ENCODE results near the gene ONECUT3. TPM values are rescaled to one million over a fixed set of nuclear protein-coding genes. Genes with fewer than 3 reads are reported as not detected.
"Not testable (repeated sequence)": the region's sequence is repeated elsewhere in the genome, so short reads cannot be mapped to it uniquely, and the experiment has no call there.

Gene ONECUT3
- total RNA-seq, 4 donors from 2014 or later, result not detected

DNA sequence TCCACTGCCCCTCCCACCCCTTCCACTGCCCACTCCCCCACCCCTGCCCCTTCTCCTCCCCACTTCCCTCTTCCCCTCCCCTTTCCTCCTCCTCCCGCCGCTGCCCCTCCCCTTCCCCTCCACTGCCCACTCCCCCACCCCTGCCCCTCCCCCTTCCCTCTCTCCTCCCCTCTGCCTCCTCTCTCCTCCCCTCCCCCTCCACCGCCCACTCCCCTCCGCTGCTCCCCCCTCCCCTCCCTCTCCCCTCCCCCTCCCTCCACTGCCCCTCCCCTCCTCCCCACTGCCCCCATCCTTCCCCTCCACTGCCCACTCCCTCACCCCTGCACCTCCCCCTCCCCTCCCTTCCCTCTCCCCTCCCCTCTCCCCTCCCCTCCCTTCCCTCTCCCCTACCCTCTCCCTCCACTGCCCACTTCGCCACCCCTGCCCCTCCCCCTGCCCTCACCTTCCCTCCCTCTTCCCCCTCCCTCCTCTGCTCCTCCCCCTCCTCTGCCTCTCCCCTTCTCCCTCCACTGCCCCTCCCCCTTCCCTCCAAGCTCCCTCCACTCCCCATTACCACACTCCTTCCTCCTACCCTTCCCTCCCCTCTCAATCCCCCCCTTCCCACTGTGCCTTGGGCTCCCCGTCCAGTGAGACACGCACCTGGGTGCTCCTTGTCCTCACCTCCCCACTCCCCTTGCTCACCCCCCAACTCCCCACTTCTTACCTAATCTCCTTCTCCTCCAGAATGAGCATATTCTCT is 36.9 kb downstream of the ONECUT3 start:
- no peak overlapping the region for H3K4me3 ChIP-seq (ENCODE audit: low read depth, poor library complexity, severe bottlenecking)
- WGBS, 2 donors, result 14 to 27% methylated on average over 3 to 4 of the region's 7 CpGs
- intact Hi-C loops (cut with DNase I; ENCODE audit: low total_unique reads), result no loop called here
- TF ChIP-seq, protein P1, sequence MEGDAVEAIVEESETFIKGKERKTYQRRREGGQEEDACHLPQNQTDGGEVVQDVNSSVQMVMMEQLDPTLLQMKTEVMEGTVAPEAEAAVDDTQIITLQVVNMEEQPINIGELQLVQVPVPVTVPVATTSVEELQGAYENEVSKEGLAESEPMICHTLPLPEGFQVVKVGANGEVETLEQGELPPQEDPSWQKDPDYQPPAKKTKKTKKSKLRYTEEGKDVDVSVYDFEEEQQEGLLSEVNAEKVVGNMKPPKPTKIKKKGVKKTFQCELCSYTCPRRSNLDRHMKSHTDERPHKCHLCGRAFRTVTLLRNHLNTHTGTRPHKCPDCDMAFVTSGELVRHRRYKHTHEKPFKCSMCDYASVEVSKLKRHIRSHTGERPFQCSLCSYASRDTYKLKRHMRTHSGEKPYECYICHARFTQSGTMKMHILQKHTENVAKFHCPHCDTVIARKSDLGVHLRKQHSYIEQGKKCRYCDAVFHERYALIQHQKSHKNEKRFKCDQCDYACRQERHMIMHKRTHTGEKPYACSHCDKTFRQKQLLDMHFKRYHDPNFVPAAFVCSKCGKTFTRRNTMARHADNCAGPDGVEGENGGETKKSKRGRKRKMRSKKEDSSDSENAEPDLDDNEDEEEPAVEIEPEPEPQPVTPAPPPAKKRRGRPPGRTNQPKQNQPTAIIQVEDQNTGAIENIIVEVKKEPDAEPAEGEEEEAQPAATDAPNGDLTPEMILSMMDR (IDR thresholded peaks at IDR 0.05), result no peak
- TF ChIP-seq POLR2A (IDR thresholded peaks at IDR 0.05), result no peak
- DNase-seq (ENCODE audit: low spot score in 2 of 2), result no peak

DNA sequence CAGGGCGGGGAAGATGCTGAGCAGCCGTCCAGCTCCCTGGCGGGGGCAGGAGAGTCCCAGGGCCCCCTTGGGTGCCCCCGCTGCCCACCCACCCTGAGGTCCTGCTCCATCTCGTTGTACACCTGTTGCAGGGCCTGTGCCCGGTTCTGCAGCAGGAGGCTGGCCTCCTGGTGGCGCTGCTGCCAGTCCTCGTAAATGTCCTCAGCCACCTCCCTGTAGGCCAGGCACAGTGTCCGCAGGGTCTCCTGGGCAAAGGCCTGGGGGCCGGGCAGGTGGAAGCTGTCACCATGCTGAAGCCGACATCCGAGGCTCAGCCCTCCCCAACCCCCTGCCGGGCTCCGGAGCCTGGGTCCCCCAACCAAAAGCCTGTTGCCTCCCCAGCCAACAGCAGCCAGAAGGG is 38.6 kb downstream of the ONECUT3 start:
- 78 to 90% methylated on average over 8 to 14 of the region's 14 CpGs for WGBS, 2 donors
- TF ChIP-seq, protein P1 (IDR thresholded peaks at IDR 0.05), result no peak
- no peak for TF ChIP-seq POLR2A (IDR thresholded peaks at IDR 0.05)
- no peak overlapping the region for H3K4me3 ChIP-seq (ENCODE audit: low read depth, poor library complexity, severe bottlenecking)
- intact Hi-C loops (cut with DNase I; ENCODE audit: low total_unique reads), result no loop called here
- no peak for DNase-seq (ENCODE audit: low spot score in 2 of 2)

GRCh38 chr19:1794424-1795172 is 41.3 kb downstream of the ONECUT3 start:
- TF ChIP-seq, protein P1 (IDR thresholded peaks at IDR 0.05), result no peak
- no peak for TF ChIP-seq POLR2A (IDR thresholded peaks at IDR 0.05)

DNA sequence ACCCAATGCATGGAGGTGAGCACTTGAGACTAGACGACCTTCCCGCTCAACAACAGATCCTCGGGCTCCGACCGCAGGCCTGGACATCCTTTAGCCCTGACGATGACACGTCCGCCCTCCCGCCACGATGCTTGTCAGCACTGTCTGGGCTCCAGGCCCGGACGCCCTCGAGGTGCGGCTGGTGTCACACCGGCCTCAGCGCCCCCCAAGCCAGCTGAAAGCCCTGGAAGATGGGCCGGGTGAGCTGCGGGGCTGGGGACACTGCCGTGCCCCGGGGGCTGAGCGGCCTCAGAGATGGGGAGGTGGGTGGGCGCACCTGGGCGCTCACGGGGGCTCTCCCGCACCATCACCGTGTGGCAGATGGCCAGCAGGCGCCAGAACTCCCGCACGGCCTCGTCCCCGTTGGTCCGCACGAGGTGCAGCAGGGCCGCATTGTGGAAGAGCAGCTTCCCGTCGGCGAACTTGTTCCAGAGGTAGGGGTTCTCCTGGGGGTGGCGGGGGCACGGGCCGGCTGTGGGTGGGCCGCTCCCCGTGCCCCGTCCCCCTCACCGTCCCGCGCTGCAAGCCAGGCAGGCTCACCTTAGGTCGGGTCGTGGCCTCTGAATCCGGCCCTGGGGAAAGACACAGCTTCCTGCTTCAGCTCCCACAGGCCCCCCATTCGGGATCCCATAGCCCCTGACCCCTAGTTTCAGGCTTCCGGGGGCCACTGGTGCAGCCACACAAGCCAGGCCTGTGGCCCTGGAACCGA is 43.3 kb downstream of the ONECUT3 start:
- intact Hi-C loops (cut with DNase I; ENCODE audit: low total_unique reads), result no loop called here
- TF ChIP-seq POLR2A (IDR thresholded peaks at IDR 0.05), result no peak
- TF ChIP-seq, protein P1 (IDR thresholded peaks at IDR 0.05), result no peak
- no peak overlapping the region for H3K4me3 ChIP-seq (ENCODE audit: low read depth, poor library complexity, severe bottlenecking)
- 46 to 74% methylated on average over 19 to 38 of the region's 52 CpGs for WGBS, 2 donors
- DNase-seq (ENCODE audit: low spot score in 2 of 2), result no peak

More at GRCh38 chr19:1794424-1795172, 41.3 kb downstream of the ONECUT3 start:
- WGBS, 2 donors, result 75 to 78% methylated on average over 20 of the region's 20 CpGs
- intact Hi-C loops (cut with DNase I; ENCODE audit: low total_unique reads), result no loop called here
- DNase-seq (ENCODE audit: low spot score in 2 of 2), result no peak
- H3K4me3 ChIP-seq (ENCODE audit: low read depth, poor library complexity, severe bottlenecking), result no peak overlapping the region

GRCh38 chr19:1797313-1797712 is 44.0 kb downstream of the ONECUT3 start:
- intact Hi-C loops (cut with DNase I; ENCODE audit: low total_unique reads); DNase-seq (ENCODE audit: low spot score in 2 of 2); H3K4me3 ChIP-seq (ENCODE audit: low read depth, poor library complexity, severe bottlenecking): not testable (repeated sequence)
- 93 to 94% methylated on average over 7 of the region's 7 CpGs for WGBS, 2 donors

Measured in lower leg skin (tissue), 4 donors.